Measurements from ENCODE around the gene AGPAT4. TPM values are rescaled to one million over a fixed set of nuclear protein-coding genes. Genes with fewer than 3 reads are reported as not detected.

Gene AGPAT4
- total RNA-seq, 2 donors from 2014 or later: 7.6 to 12.1 TPM

GRCh38 chr6:161163466-161164181 lies 110.2 kb downstream of the AGPAT4 start:
- no peak for ATAC-seq
- Mint-ChIP-seq H3K9me3 (no peaks in the 10 kb centered on the region), H3K27me3 (no peaks in the 10 kb centered on the region), H3K4me1 (ENCODE audit: low read depth in 2 of 2) (peaks cover 5 to 6% of the 10 kb centered on the region in 2 donors), H3K4me3 (no peak overlapping the region), H3K27ac (no peak overlapping the region), H3K36me3 (no peaks in the 10 kb centered on the region)
- no peak for DNase-seq (ENCODE audit: low spot score)

GRCh38 chr6:161162722-161163121 lies 111.1 kb downstream of the AGPAT4 start:
- Mint-ChIP-seq H3K9me3 (no peaks in the 10 kb centered on the region), H3K36me3 (no peaks in the 10 kb centered on the region), H3K27me3 (no peaks in the 10 kb centered on the region), H3K4me1 (ENCODE audit: low read depth in 2 of 2) (no peaks in the 10 kb centered on the region), H3K27ac (no peak overlapping the region), H3K4me3 (no peak overlapping the region)
- ATAC-seq (no peak), DNase-seq (ENCODE audit: low spot score) (no peak)

GRCh38 chr6:161161889-161162624 lies 111.8 kb downstream of the AGPAT4 start:
- no peak for DNase-seq (ENCODE audit: low spot score)
- ATAC-seq: no peak
- Mint-ChIP-seq H3K36me3 (no peaks in the 10 kb centered on the region), H3K4me1 (ENCODE audit: low read depth in 2 of 2) (no peaks in the 10 kb centered on the region), H3K9me3 (no peaks in the 10 kb centered on the region), H3K27ac (no peak overlapping the region), H3K4me3 (no peak overlapping the region), H3K27me3 (no peaks in the 10 kb centered on the region)

GRCh38 chr6:161161121-161161520 lies 112.7 kb downstream of the AGPAT4 start:
- Mint-ChIP-seq H3K4me1 (ENCODE audit: low read depth in 2 of 2) (no peaks in the 10 kb centered on the region), H3K27ac (no peak overlapping the region), H3K9me3 (no peaks in the 10 kb centered on the region), H3K27me3 (no peaks in the 10 kb centered on the region), H3K4me3 (no peak overlapping the region), H3K36me3 (no peaks in the 10 kb centered on the region)
- DNase-seq (ENCODE audit: low spot score): no peak
- no peak for ATAC-seq

- H3K27ac Mint-ChIP-seq: no peak overlapping the region
- no peak overlapping the region for H3K4me3 Mint-ChIP-seq
- ATAC-seq (no peak), DNase-seq (ENCODE audit: low spot score) (no peak)
- H3K36me3 Mint-ChIP-seq: no peaks in the 10 kb centered on the region
- no peaks in the 10 kb centered on the region for H3K4me1 Mint-ChIP-seq (ENCODE audit: low read depth in 2 of 2)
- H3K9me3 Mint-ChIP-seq: no peaks in the 10 kb centered on the region
- no peaks in the 10 kb centered on the region for H3K27me3 Mint-ChIP-seq
These were observed 119.0 kb downstream of the AGPAT4 start for GRCh38 chr6:161154796-161155335.

- H3K27me3 Mint-ChIP-seq: no peaks in the 10 kb centered on the region
- no peaks in the 10 kb centered on the region for H3K36me3 Mint-ChIP-seq
- no peak overlapping the region for H3K27ac Mint-ChIP-seq
- H3K4me3 Mint-ChIP-seq: no peak overlapping the region
- no peaks in the 10 kb centered on the region for H3K9me3 Mint-ChIP-seq
- DNase-seq (ENCODE audit: low spot score) (no peak), ATAC-seq (no peak)
- H3K4me1 Mint-ChIP-seq (ENCODE audit: low read depth in 2 of 2): no peaks in the 10 kb centered on the region
These were observed 120.1 kb downstream of the AGPAT4 start for GRCh38 chr6:161153725-161154124.

GRCh38 chr6:161152907-161153662 lies 120.8 kb downstream of the AGPAT4 start:
- Mint-ChIP-seq H3K4me1 (ENCODE audit: low read depth in 2 of 2) (no peaks in the 10 kb centered on the region), H3K4me3 (no peak overlapping the region), H3K36me3 (no peaks in the 10 kb centered on the region), H3K27ac (no peak overlapping the region), H3K9me3 (no peaks in the 10 kb centered on the region), H3K27me3 (no peaks in the 10 kb centered on the region)
- peak; percentile 53 to 55 for ATAC-seq
- DNase-seq (ENCODE audit: low spot score): no peak

GRCh38 chr6:161152527-161152862 lies 121.4 kb downstream of the AGPAT4 start:
- DNase-seq (ENCODE audit: low spot score) (no peak), ATAC-seq (no peak)
- H3K27ac Mint-ChIP-seq: no peak overlapping the region
- no peaks in the 10 kb centered on the region for H3K27me3 Mint-ChIP-seq
- no peaks in the 10 kb centered on the region for H3K9me3 Mint-ChIP-seq
- H3K36me3 Mint-ChIP-seq: no peaks in the 10 kb centered on the region
- H3K4me3 Mint-ChIP-seq: no peak overlapping the region
- H3K4me1 Mint-ChIP-seq (ENCODE audit: low read depth in 2 of 2): no peaks in the 10 kb centered on the region

GRCh38 chr6:161151660-161152526 lies 122.0 kb downstream of the AGPAT4 start:
- Mint-ChIP-seq H3K4me1 (ENCODE audit: low read depth in 2 of 2) (no peaks in the 10 kb centered on the region), H3K9me3 (no peaks in the 10 kb centered on the region), H3K27ac (no peak overlapping the region), H3K27me3 (no peaks in the 10 kb centered on the region), H3K4me3 (no peak overlapping the region), H3K36me3 (no peaks in the 10 kb centered on the region)
- DNase-seq (ENCODE audit: low spot score) (no peak), ATAC-seq (no peak)

GRCh38 chr6:161151059-161151645 lies 122.7 kb downstream of the AGPAT4 start:
- DNase-seq (ENCODE audit: low spot score) (no peak), ATAC-seq (no peak)
- no peak overlapping the region for H3K27ac Mint-ChIP-seq
- H3K4me3 Mint-ChIP-seq: no peak overlapping the region
- H3K4me1 Mint-ChIP-seq (ENCODE audit: low read depth in 2 of 2): no peaks in the 10 kb centered on the region
- H3K27me3 Mint-ChIP-seq: no peaks in the 10 kb centered on the region
- H3K9me3 Mint-ChIP-seq: no peaks in the 10 kb centered on the region
- H3K36me3 Mint-ChIP-seq: no peaks in the 10 kb centered on the region

- Mint-ChIP-seq H3K27me3 (no peaks in the 10 kb centered on the region), H3K9me3 (no peaks in the 10 kb centered on the region), H3K27ac (no peak overlapping the region), H3K4me3 (no peak overlapping the region), H3K4me1 (ENCODE audit: low read depth in 2 of 2) (no peaks in the 10 kb centered on the region), H3K36me3 (no peaks in the 10 kb centered on the region)
- DNase-seq (ENCODE audit: low spot score) (no peak), ATAC-seq (no peak)
These were observed 123.3 kb downstream of the AGPAT4 start for GRCh38 chr6:161150566-161150965.

- H3K4me1 Mint-ChIP-seq (ENCODE audit: low read depth in 2 of 2): no peaks in the 10 kb centered on the region
- H3K27me3 Mint-ChIP-seq: no peaks in the 10 kb centered on the region
- no peaks in the 10 kb centered on the region for H3K36me3 Mint-ChIP-seq
- H3K27ac Mint-ChIP-seq: no peak overlapping the region
- ATAC-seq (no peak), DNase-seq (ENCODE audit: low spot score) (no peak)
- H3K4me3 Mint-ChIP-seq: no peak overlapping the region
- H3K9me3 Mint-ChIP-seq: no peaks in the 10 kb centered on the region
These were observed 123.7 kb downstream of the AGPAT4 start for GRCh38 chr6:161150136-161150535.
